Activated naive CD8-positive, alpha-beta T cell (primary cell): ENCODE results near the gene ACAA2.

ENCODE experiments used
- H3K27ac Mint-ChIP-seq: one replicate; pipeline ENCODE4 v1.8.0; 2021; ENCODE audit warnings: mixed read lengths
- H3K27me3 Mint-ChIP-seq: one replicate; pipeline ENCODE4 v1.8.0; 2021; ENCODE audit warnings: mixed read lengths
- H3K36me3 Mint-ChIP-seq: one replicate; pipeline ENCODE4 v1.8.0; 2021; ENCODE audit warnings: mixed read lengths
- H3K4me1 Mint-ChIP-seq: one replicate; pipeline ENCODE4 v1.8.0; 2021; ENCODE audit warnings: low read depth, mixed read lengths
- H3K4me3 Mint-ChIP-seq: one replicate; pipeline ENCODE4 v1.8.0; 2021; ENCODE audit warnings: mild to moderate bottlenecking, mixed read lengths
- H3K9me3 Mint-ChIP-seq: one replicate; pipeline ENCODE4 v1.8.0; 2021; ENCODE audit warnings: low read depth, mixed read lengths

The ACAA2 gene

GRCh38 chr18:49753643-49754042, 59.7 kb downstream of the ACAA2 start:
- Mint-ChIP-seq H3K4me1 (peaks cover 9% of the 10 kb centered on the region), H3K27me3 (peaks cover 2% of the 10 kb centered on the region), H3K27ac (no peak overlapping the region), H3K4me3 (no peak overlapping the region), H3K9me3 (no peaks in the 10 kb centered on the region), H3K36me3 (no peaks in the 10 kb centered on the region)

- H3K4me1 Mint-ChIP-seq = peaks cover 9% of the 10 kb centered on the region
- H3K27ac Mint-ChIP-seq = no peak overlapping the region
- H3K27me3 Mint-ChIP-seq = peaks cover 2% of the 10 kb centered on the region
- no peak overlapping the region for H3K4me3 Mint-ChIP-seq
- no peaks in the 10 kb centered on the region for H3K36me3 Mint-ChIP-seq
- H3K9me3 Mint-ChIP-seq = no peaks in the 10 kb centered on the region
Measured at GRCh38 chr18:49752095-49752457, 61.3 kb downstream of the ACAA2 start.

- H3K9me3 Mint-ChIP-seq = no peaks in the 10 kb centered on the region
- no peak overlapping the region for H3K4me3 Mint-ChIP-seq
- H3K36me3 Mint-ChIP-seq = no peaks in the 10 kb centered on the region
- peaks cover 2% of the 10 kb centered on the region for H3K27me3 Mint-ChIP-seq
- peaks cover 9% of the 10 kb centered on the region for H3K4me1 Mint-ChIP-seq
- H3K27ac Mint-ChIP-seq = no peak overlapping the region
Measured at GRCh38 chr18:49751427-49752094, 61.8 kb downstream of the ACAA2 start.

- H3K36me3 Mint-ChIP-seq = no peaks in the 10 kb centered on the region
- no peaks in the 10 kb centered on the region for H3K9me3 Mint-ChIP-seq
- H3K27me3 Mint-ChIP-seq = peaks cover 2% of the 10 kb centered on the region
- no peak overlapping the region for H3K4me3 Mint-ChIP-seq
- H3K4me1 Mint-ChIP-seq = peaks cover 9% of the 10 kb centered on the region
- no peak overlapping the region for H3K27ac Mint-ChIP-seq
Measured at GRCh38 chr18:49749563-49749962, 63.8 kb downstream of the ACAA2 start.

- Mint-ChIP-seq H3K36me3 (no peaks in the 10 kb centered on the region), H3K27me3 (peaks cover 6% of the 10 kb centered on the region), H3K27ac (no peak overlapping the region), H3K4me3 (no peak overlapping the region), H3K9me3 (no peaks in the 10 kb centered on the region), H3K4me1 (peaks cover 9% of the 10 kb centered on the region)
Measured at GRCh38 chr18:49747876-49748275, 65.5 kb downstream of the ACAA2 start.

GRCh38 chr18:49745045-49746014, 68.0 kb downstream of the ACAA2 start:
- Mint-ChIP-seq H3K36me3 (no peaks in the 10 kb centered on the region), H3K4me3 (no peak overlapping the region), H3K9me3 (no peaks in the 10 kb centered on the region), H3K27ac (no peak overlapping the region), H3K27me3 (peaks cover 6% of the 10 kb centered on the region), H3K4me1 (no peaks in the 10 kb centered on the region)

GRCh38 chr18:49744376-49745008, 68.8 kb downstream of the ACAA2 start:
- no peaks in the 10 kb centered on the region for H3K36me3 Mint-ChIP-seq
- H3K4me3 Mint-ChIP-seq = no peak overlapping the region
- no peak overlapping the region for H3K27ac Mint-ChIP-seq
- no peaks in the 10 kb centered on the region for H3K4me1 Mint-ChIP-seq
- no peaks in the 10 kb centered on the region for H3K9me3 Mint-ChIP-seq
- peaks cover 6% of the 10 kb centered on the region for H3K27me3 Mint-ChIP-seq

GRCh38 chr18:49743117-49743567, 70.2 kb downstream of the ACAA2 start:
- Mint-ChIP-seq H3K4me3 (no peak overlapping the region), H3K4me1 (no peaks in the 10 kb centered on the region), H3K27ac (no peak overlapping the region), H3K36me3 (no peaks in the 10 kb centered on the region), H3K9me3 (no peaks in the 10 kb centered on the region), H3K27me3 (peaks cover 6% of the 10 kb centered on the region)

GRCh38 chr18:49742316-49743116, 70.8 kb downstream of the ACAA2 start:
- Mint-ChIP-seq H3K27ac (no peak overlapping the region), H3K9me3 (no peaks in the 10 kb centered on the region), H3K27me3 (peaks cover 6% of the 10 kb centered on the region), H3K4me3 (no peak overlapping the region), H3K36me3 (no peaks in the 10 kb centered on the region), H3K4me1 (no peaks in the 10 kb centered on the region)

- Mint-ChIP-seq H3K36me3 (no peaks in the 10 kb centered on the region), H3K27ac (no peak overlapping the region), H3K27me3 (peaks cover 6% of the 10 kb centered on the region), H3K4me3 (no peak overlapping the region), H3K9me3 (no peaks in the 10 kb centered on the region), H3K4me1 (no peaks in the 10 kb centered on the region)
Measured at GRCh38 chr18:49739275-49739674, 74.1 kb downstream of the ACAA2 start.

- Mint-ChIP-seq H3K27ac (no peak overlapping the region), H3K27me3 (peaks cover 6% of the 10 kb centered on the region), H3K9me3 (no peaks in the 10 kb centered on the region), H3K4me3 (no peak overlapping the region), H3K36me3 (no peaks in the 10 kb centered on the region), H3K4me1 (no peaks in the 10 kb centered on the region)
Measured at GRCh38 chr18:49738721-49739120, 74.6 kb downstream of the ACAA2 start.

- no peak overlapping the region for H3K4me3 Mint-ChIP-seq
- H3K4me1 Mint-ChIP-seq = no peaks in the 10 kb centered on the region
- no peaks in the 10 kb centered on the region for H3K9me3 Mint-ChIP-seq
- no peaks in the 10 kb centered on the region for H3K27me3 Mint-ChIP-seq
- H3K27ac Mint-ChIP-seq = no peak overlapping the region
- H3K36me3 Mint-ChIP-seq = no peaks in the 10 kb centered on the region
Measured at GRCh38 chr18:49734836-49735235, 78.5 kb downstream of the ACAA2 start.

- no peaks in the 10 kb centered on the region for H3K9me3 Mint-ChIP-seq
- H3K4me1 Mint-ChIP-seq = no peaks in the 10 kb centered on the region
- H3K36me3 Mint-ChIP-seq = no peaks in the 10 kb centered on the region
- no peaks in the 10 kb centered on the region for H3K27me3 Mint-ChIP-seq
- H3K27ac Mint-ChIP-seq = no peak overlapping the region
- H3K4me3 Mint-ChIP-seq = no peak overlapping the region
Measured at GRCh38 chr18:49733896-49734585, 79.3 kb downstream of the ACAA2 start.

GRCh38 chr18:49733321-49733720, 80.0 kb downstream of the ACAA2 start:
- no peaks in the 10 kb centered on the region for H3K27me3 Mint-ChIP-seq
- no peak overlapping the region for H3K4me3 Mint-ChIP-seq
- no peaks in the 10 kb centered on the region for H3K9me3 Mint-ChIP-seq
- no peaks in the 10 kb centered on the region for H3K36me3 Mint-ChIP-seq
- H3K27ac Mint-ChIP-seq = no peak overlapping the region
- no peaks in the 10 kb centered on the region for H3K4me1 Mint-ChIP-seq
